MCF 10A (cell line): ENCODE results near the gene PPP2CA. TPM values are rescaled to one million over a fixed set of nuclear protein-coding genes. Genes with fewer than 3 reads are reported as not detected.

Source experiments
- BruUV-seq: library from RNA; stranded (reverse); fragments of 400-500 nt; replicated peaks from 2 replicates; lab custom pipeline; 2021; lab: Mats Ljungman, UMichigan
- CTCF ChIA-PET: fragments of 300-600 bp; sonication (Branson Sonifier 250); formaldehyde crosslinking; extraction: SDS; loops from one replicate; lab custom pipeline; 2021; ENCODE audit warnings: antibody characterized with exemption, inconsistent platforms; lab: Yijun Ruan, JAX
- POLR2A ChIA-PET: fragments of 300-600, 350-650 bp; sonication (Branson Sonifier 250); formaldehyde crosslinking; extraction: SDS; loops from one replicate; lab custom pipeline; 2020; ENCODE audit warnings: antibody characterized with exemption, inconsistent platforms; lab: Yijun Ruan, JAX
- DNase-seq: peaks from one replicate; pipeline ENCODE4 v3.0.0-alpha.2; 2018; ENCODE audit not compliant: unreplicated experiment
- H3K27ac Mint-ChIP-seq: one replicate; pipeline ENCODE4 v1.8.0; 2022; ENCODE audit warnings: mild to moderate bottlenecking, low read depth, mixed read lengths; ENCODE audit not compliant: unreplicated experiment
- H3K27me3 Mint-ChIP-seq: one replicate; pipeline ENCODE4 v1.8.0; 2022; ENCODE audit warnings: mixed read lengths; ENCODE audit not compliant: insufficient read depth, unreplicated experiment
- H3K36me3 Mint-ChIP-seq: one replicate; pipeline ENCODE4 v1.8.0; 2022; ENCODE audit warnings: mild to moderate bottlenecking, moderate library complexity, mixed read lengths; ENCODE audit not compliant: insufficient read depth, unreplicated experiment
- H3K4me1 Mint-ChIP-seq: one replicate; pipeline ENCODE4 v1.8.0; 2022; ENCODE audit warnings: mixed read lengths; ENCODE audit not compliant: insufficient read depth, unreplicated experiment
- H3K4me3 Mint-ChIP-seq: one replicate; pipeline ENCODE4 v1.8.0; 2022; ENCODE audit warnings: mild to moderate bottlenecking, moderate library complexity, mixed read lengths; ENCODE audit not compliant: unreplicated experiment
- H3K9me3 Mint-ChIP-seq: one replicate; pipeline ENCODE4 v1.8.0; 2022; ENCODE audit warnings: mixed read lengths; ENCODE audit not compliant: unreplicated experiment
- intact Hi-C: fragments of 100-400 bp; cut with micrococcal nuclease; formaldehyde crosslinking; loops from 2 replicates; pipeline ENCODE4 v1.14.1; 2022
- total RNA-seq: library from RNA; stranded (reverse); gene quantifications from 2 replicates; pipeline ENCODE4 v1.2.3, GENCODE V29; 2022
- TF ChIP-seq, protein P1 (sequence below): fragments of 200-600 bp; IDR thresholded peaks from one replicate; pipeline ENCODE4 v1.8.0; 2022; ENCODE audit warnings: antibody characterized with exemption, mild to moderate bottlenecking; ENCODE audit not compliant: unreplicated experiment

PPP2CA gene
- total RNA-seq, 1 experiment from 2014 or later = 317 TPM

DNA sequence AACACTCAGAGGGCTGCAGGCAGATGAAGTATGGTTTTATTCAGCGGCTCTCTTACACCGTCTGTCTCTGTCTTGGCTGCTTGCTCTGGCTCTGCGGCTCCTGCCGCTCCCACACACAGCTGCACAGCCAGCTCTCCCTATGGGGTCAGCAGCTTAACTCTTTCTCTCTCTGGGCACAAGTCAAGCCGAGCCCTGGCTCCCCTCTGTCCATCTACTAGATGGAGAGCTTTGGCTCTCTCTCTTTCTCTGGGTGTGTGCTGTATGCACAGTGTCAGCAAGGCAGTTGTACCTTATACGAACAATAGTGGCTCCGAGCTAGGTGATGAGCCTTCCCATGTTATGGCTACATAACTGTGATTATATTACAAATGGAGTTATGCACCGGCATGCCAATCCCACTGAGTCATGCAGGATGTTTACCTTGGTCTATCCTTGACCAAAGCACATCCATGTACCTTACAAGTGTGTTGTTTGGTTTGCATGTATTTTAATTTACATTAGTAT lies 19.3 kb upstream of the PPP2CA start:
- Mint-ChIP-seq H3K27me3 (no peaks in the 10 kb centered on the region), H3K27ac (peak overlapping the region; percentile 82), H3K36me3 (no peaks in the 10 kb centered on the region), H3K4me3 (peak overlapping the region; percentile 51), H3K4me1 (peaks cover 37% of the 10 kb centered on the region), H3K9me3 (no peaks in the 10 kb centered on the region)
- ChIA-PET CTCF (interaction anchor here (0.6 to 7.8 kb wide), 11 partner anchors 15 to 498 kb away, joined by 3 to 47 read pairs (median 5); partner anchors contain the start of gene PPP2CA), POLR2A (interaction anchor here (0.6 to 10.1 kb wide), 16 partner anchors 8 to 493 kb away, joined by 3 to 349 read pairs (median 5); partner anchors contain the start of genes PPP2CA, SKP1 and UBE2B)
- peak; percentile 87 for DNase-seq
- no TSS peak for BruUV-seq
- TF ChIP-seq, protein P1, sequence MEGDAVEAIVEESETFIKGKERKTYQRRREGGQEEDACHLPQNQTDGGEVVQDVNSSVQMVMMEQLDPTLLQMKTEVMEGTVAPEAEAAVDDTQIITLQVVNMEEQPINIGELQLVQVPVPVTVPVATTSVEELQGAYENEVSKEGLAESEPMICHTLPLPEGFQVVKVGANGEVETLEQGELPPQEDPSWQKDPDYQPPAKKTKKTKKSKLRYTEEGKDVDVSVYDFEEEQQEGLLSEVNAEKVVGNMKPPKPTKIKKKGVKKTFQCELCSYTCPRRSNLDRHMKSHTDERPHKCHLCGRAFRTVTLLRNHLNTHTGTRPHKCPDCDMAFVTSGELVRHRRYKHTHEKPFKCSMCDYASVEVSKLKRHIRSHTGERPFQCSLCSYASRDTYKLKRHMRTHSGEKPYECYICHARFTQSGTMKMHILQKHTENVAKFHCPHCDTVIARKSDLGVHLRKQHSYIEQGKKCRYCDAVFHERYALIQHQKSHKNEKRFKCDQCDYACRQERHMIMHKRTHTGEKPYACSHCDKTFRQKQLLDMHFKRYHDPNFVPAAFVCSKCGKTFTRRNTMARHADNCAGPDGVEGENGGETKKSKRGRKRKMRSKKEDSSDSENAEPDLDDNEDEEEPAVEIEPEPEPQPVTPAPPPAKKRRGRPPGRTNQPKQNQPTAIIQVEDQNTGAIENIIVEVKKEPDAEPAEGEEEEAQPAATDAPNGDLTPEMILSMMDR = no peak
- intact Hi-C loops = no loop called here

- TF ChIP-seq, protein P1 = no peak
- no peak overlapping the region for H3K27ac Mint-ChIP-seq
- ChIA-PET CTCF (interaction anchor here (1.7 to 7.8 kb wide), 2 partner anchors 14 to 58 kb away, joined by 4 to 47 read pairs; no protein-coding TSS in a partner anchor), POLR2A (interaction anchor here (2.2 to 10.1 kb wide), 2 partner anchors 14 to 18 kb away, joined by 5 to 349 read pairs; partner anchors contain the start of gene PPP2CA)
- peak; percentile 16 for DNase-seq
- no peaks in the 10 kb centered on the region for H3K9me3 Mint-ChIP-seq
- H3K4me1 Mint-ChIP-seq = peaks cover 17% of the 10 kb centered on the region
- no peak overlapping the region for H3K4me3 Mint-ChIP-seq
- BruUV-seq = no TSS peak
- no peaks in the 10 kb centered on the region for H3K27me3 Mint-ChIP-seq
- H3K36me3 Mint-ChIP-seq = no peaks in the 10 kb centered on the region
- intact Hi-C loops = no loop called here
These were observed 16.3 kb upstream of the PPP2CA start for GRCh38 chr5:134242146-134242545.

DNA sequence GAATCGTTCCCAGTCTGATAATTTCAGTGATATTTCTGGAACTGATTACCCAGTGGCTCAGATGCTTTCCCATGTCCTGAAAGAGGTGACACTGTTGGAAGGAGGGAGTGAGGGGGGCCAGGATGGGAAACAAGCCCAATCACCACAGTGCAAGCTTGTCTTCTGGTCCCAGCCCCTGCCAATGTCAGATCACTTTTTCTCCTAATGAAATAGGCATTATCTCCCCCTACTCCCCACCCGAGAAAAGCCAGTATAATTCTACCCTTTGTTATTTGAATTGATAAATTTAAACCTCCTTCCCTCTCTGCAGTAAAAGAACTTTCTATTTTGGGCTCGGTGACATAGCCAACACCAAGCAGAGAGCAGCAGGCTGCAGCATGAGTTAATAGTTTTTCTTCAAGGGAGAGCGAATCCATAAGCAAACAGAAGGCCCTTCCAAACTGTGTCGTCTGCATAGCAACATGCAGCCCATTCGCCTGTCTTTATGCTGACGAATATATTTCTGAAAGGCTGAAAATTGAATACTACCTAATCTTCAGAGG lies 14.6 kb upstream of the PPP2CA start:
- TF ChIP-seq, protein P1 = no peak
- H3K27me3 Mint-ChIP-seq = no peaks in the 10 kb centered on the region
- H3K4me1 Mint-ChIP-seq = peaks cover 7% of the 10 kb centered on the region
- H3K27ac Mint-ChIP-seq = no peak overlapping the region
- no peak overlapping the region for H3K4me3 Mint-ChIP-seq
- intact Hi-C loops = no loop called here
- POLR2A ChIA-PET = interaction anchor here (10.1 kb wide), 1 partner anchor 17 kb away, joined by 349 read pairs; the partner anchor contains the start of gene PPP2CA
- no peaks in the 10 kb centered on the region for H3K36me3 Mint-ChIP-seq
- DNase-seq = no peak
- no peaks in the 10 kb centered on the region for H3K9me3 Mint-ChIP-seq
- BruUV-seq = no TSS peak
- CTCF ChIA-PET = no interaction called here

DNA sequence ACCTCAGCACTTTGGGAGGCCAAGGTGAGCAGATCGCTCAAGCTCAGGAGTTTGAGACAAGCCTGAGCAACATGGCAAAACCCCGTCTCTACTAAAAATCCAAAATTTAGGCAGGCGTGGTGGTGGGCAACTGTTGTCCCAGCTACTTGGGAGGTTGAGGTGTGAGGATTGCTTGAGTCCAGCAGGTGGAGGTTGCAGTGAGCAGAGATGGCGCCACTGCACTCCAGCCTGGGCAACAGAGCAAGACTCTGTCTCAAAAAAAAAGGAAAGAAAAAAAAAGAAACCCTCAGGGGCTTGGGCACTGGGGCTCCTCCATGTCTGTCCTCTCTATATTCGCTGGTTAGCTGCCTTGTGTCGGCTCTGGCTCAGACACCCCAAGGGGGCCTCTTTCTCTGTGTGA lies 10.9 kb upstream of the PPP2CA start:
- TF ChIP-seq, protein P1 = no peak
- H3K36me3 Mint-ChIP-seq = no peaks in the 10 kb centered on the region
- ChIA-PET CTCF (interaction anchor here (0.9 to 1.5 kb wide), 3 partner anchors 12 to 53 kb away, joined by 3 to 6 read pairs (median 4); no protein-coding TSS in a partner anchor), POLR2A (interaction anchor here (0.6 to 3.3 kb wide), 6 partner anchors 8 to 24 kb away, joined by 3 to 45 read pairs (median 6); partner anchors contain the start of gene PPP2CA)
- H3K4me3 Mint-ChIP-seq = no peak overlapping the region
- H3K27me3 Mint-ChIP-seq = no peaks in the 10 kb centered on the region
- H3K27ac Mint-ChIP-seq = no peak overlapping the region
- no peaks in the 10 kb centered on the region for H3K9me3 Mint-ChIP-seq
- intact Hi-C loops = no loop called here
- BruUV-seq = no TSS peak
- H3K4me1 Mint-ChIP-seq = no peaks in the 10 kb centered on the region
- DNase-seq = no peak
